ENCODE results near the gene GPR132. TPM values are rescaled to one million over a fixed set of nuclear protein-coding genes. Genes with fewer than 3 reads are reported as not detected.
"Not testable (repeated sequence)": the region's sequence is repeated elsewhere in the genome, so short reads cannot be mapped to it uniquely, and the experiment has no call there.

GPR132 gene
- total RNA-seq, 1 donor from 2014 or later, result 9.1 TPM

DNA sequence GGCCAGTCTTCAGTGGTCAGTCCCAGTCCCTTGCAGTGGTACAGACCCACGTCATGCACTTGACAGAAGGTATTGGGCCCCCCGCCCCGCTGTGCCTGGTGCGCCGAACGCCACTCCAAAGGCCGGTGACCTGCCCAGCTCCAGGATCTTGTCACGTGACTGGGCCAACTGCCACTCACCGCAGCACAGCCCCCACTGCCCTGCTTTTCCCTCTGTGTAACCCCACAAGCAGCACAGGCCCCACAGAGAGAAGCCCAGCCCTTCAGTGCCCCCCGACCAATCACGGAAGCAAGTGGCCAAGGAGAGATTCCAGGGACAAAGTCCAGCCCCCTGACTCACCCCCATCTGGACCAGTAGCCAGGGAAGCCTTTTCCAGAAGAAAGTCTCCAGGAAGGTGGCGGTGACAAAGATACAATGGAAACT lies 498 bp downstream of the GPR132 start:
- DNase-seq (ENCODE audit: extremely low spot score in 2 of 2), result no peak
- H3K9me3 ChIP-seq, result no peaks in the 10 kb centered on the region
- H3K27ac ChIP-seq, result peak overlapping the region; percentile 77
- TF ChIP-seq POLR2A (IDR thresholded peaks at IDR 0.05), result no peak
- no peak for TF ChIP-seq POLR2AphosphoS5 (IDR thresholded peaks at IDR 0.05; ENCODE audit: insufficient read depth in 1 of 2, low read depth in 1 of 2)
- TF ChIP-seq, protein P1, sequence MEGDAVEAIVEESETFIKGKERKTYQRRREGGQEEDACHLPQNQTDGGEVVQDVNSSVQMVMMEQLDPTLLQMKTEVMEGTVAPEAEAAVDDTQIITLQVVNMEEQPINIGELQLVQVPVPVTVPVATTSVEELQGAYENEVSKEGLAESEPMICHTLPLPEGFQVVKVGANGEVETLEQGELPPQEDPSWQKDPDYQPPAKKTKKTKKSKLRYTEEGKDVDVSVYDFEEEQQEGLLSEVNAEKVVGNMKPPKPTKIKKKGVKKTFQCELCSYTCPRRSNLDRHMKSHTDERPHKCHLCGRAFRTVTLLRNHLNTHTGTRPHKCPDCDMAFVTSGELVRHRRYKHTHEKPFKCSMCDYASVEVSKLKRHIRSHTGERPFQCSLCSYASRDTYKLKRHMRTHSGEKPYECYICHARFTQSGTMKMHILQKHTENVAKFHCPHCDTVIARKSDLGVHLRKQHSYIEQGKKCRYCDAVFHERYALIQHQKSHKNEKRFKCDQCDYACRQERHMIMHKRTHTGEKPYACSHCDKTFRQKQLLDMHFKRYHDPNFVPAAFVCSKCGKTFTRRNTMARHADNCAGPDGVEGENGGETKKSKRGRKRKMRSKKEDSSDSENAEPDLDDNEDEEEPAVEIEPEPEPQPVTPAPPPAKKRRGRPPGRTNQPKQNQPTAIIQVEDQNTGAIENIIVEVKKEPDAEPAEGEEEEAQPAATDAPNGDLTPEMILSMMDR (IDR thresholded peaks at IDR 0.05), result no peak
- H3K27me3 ChIP-seq, result no peaks in the 10 kb centered on the region
- intact Hi-C loops (cut with DNase I), result no loop called here
- H3K4me3 ChIP-seq, result peak overlapping the region in 1 of 2 donors; percentile 35
- H3K36me3 ChIP-seq, result no peaks in the 10 kb centered on the region
- peaks cover 6% of the 10 kb centered on the region for H3K4me1 ChIP-seq

DNA sequence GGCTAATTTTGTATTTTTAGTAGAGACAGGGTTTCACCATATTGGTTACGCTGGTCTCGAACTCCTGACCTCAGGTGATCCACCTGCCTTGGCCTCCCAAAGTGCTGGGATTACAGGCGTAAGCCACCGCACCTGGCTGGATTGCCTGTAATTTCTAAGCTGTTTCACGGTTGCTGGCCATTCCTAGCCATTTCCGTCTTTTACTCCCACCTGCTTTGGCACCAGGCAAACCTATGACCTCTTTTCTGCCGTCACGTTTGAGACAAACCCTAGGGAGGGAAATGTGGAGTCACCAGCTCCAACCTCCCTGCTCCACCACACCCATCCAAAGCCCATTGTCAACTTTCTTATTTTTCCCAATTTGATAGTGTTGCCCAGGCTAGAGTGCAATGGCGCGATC lies 1.2 kb downstream of the GPR132 start:
- no peak overlapping the region for H3K27ac ChIP-seq
- H3K9me3 ChIP-seq, result no peaks in the 10 kb centered on the region
- peak overlapping the region in 1 of 2 donors; percentile 35 for H3K4me3 ChIP-seq
- no peaks in the 10 kb centered on the region for H3K27me3 ChIP-seq
- peaks cover 13% of the 10 kb centered on the region for H3K4me1 ChIP-seq
- TF ChIP-seq, protein P1 (IDR thresholded peaks at IDR 0.05), result no peak
- TF ChIP-seq POLR2A (IDR thresholded peaks at IDR 0.05) (no peak), POLR2AphosphoS5 (IDR thresholded peaks at IDR 0.05; ENCODE audit: insufficient read depth in 1 of 2, low read depth in 1 of 2) (no peak)
- intact Hi-C loops (cut with DNase I), result no loop called here
- DNase-seq (ENCODE audit: extremely low spot score in 2 of 2), result no peak
- no peaks in the 10 kb centered on the region for H3K36me3 ChIP-seq

DNA sequence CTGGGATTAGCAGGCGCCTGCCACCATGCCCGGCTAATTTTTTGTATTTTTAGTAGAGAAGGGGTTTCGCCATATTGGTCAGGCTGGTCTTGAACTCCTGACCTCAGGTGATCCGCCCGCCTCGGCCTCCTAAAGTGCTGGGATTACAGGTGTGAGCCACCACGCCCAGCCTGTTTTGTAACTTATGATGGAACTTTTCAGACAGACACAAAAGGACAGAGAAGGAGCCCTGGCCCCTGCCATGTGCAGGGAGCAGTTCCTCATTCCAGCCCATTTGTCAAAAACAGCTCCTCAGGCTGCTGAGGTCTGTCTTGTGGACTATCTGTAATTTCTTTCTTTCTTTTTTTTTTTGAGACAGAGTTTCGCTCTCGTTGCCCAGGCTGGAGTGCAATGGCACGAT lies 1.7 kb downstream of the GPR132 start:
- H3K27ac ChIP-seq; H3K9me3 ChIP-seq; H3K36me3 ChIP-seq; intact Hi-C loops (cut with DNase I); DNase-seq (ENCODE audit: extremely low spot score in 2 of 2); H3K4me3 ChIP-seq; H3K27me3 ChIP-seq: not testable (repeated sequence)
- H3K4me1 ChIP-seq, result peaks cover 16% of the 10 kb centered on the region

DNA sequence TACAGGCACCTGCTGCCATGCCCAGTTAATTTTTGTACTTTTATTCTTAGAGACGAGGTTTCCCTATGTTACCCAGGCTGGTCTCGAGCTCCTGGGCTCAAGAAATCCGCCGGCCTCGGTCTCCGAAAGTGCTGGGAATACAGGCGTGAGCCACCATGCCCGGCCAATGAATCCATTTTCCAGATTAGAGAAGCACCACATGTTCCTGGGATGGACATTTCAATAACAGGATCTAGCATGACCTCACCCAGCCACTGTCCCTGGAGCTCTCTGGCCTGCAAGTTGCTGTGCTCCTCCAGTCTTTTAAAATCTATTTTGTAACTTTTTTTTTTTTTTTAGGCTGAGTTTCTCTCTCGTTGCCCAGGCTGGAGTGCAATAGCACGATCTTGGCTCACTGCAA lies 2.2 kb downstream of the GPR132 start:
- peaks cover 16% of the 10 kb centered on the region for H3K4me1 ChIP-seq
- H3K4me3 ChIP-seq, result no peak overlapping the region
- no peaks in the 10 kb centered on the region for H3K27me3 ChIP-seq
- no peaks in the 10 kb centered on the region for H3K36me3 ChIP-seq
- intact Hi-C loops (cut with DNase I), result no loop called here
- no peaks in the 10 kb centered on the region for H3K9me3 ChIP-seq
- TF ChIP-seq POLR2A (IDR thresholded peaks at IDR 0.05) (no peak), POLR2AphosphoS5 (IDR thresholded peaks at IDR 0.05; ENCODE audit: insufficient read depth in 1 of 2, low read depth in 1 of 2) (no peak)
- TF ChIP-seq, protein P1 (IDR thresholded peaks at IDR 0.05), result no peak
- no peak overlapping the region for H3K27ac ChIP-seq
- no peak for DNase-seq (ENCODE audit: extremely low spot score in 2 of 2)

DNA sequence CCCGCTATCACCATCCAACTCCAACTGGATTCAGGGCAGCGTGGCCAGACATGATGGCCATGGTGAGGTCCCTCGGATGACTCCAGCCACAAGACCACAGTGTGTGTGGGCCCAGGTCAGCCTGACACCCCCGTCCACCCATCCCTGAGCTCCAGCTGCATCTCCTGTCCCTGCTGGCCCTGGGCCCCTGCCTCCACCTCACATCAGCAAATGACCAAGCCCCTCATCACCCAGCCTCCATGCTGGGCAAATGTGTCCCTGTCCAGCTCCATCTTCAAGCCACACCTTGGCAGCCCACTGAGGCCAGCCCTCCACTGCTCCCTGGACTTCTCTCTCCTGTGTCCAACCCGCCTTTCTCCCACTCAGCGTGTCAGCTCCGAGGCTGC lies 3.2 kb downstream of the GPR132 start:
- Histone ChIP-seq H3K27me3 (no peaks in the 10 kb centered on the region), H3K4me1 (peaks cover 16% of the 10 kb centered on the region), H3K27ac (peak overlapping the region; percentile 17), H3K9me3 (no peaks in the 10 kb centered on the region), H3K4me3 (no peak overlapping the region), H3K36me3 (no peaks in the 10 kb centered on the region)
- intact Hi-C loops (cut with DNase I), result no loop called here
- no peak for TF ChIP-seq POLR2A (IDR thresholded peaks at IDR 0.05)
- TF ChIP-seq, protein P1 (IDR thresholded peaks at IDR 0.05), result no peak
- no peak for TF ChIP-seq POLR2AphosphoS5 (IDR thresholded peaks at IDR 0.05; ENCODE audit: insufficient read depth in 1 of 2, low read depth in 1 of 2)
- DNase-seq (ENCODE audit: extremely low spot score in 2 of 2), result peak in 1 of 2 donors; percentile 95

Data from vagina (tissue), 2 donors.